PFSK-1 (cell line): ENCODE results near the gene SESN2.

Source experiments
- POLR2AphosphoS5 ChIP-seq: IDR thresholded peaks from 2 replicates; pipeline ENCODE4 v1.6.1; 2012; ENCODE audit warnings: low read depth, mild to moderate bottlenecking, control low read depth, low read length, moderate library complexity
- REST ChIP-seq, 2 experiments: IDR thresholded peaks; 2 replicates each; pipeline versions ENCODE4 v1.6.1 to v1.8.0; 2011 to 2012; ENCODE audit warnings: low read depth in 2 of 2, low read length in 2 of 2, control low read depth in 1 of 2, inconsistent platforms in 1 of 2, mild to moderate bottlenecking in 1 of 2, moderate library complexity in 1 of 2; ENCODE audit not compliant: insufficient read depth in 1 of 2
- TAF1 ChIP-seq: IDR thresholded peaks from 2 replicates; pipeline ENCODE4 v1.6.1; 2012; ENCODE audit warnings: low read length, control low read depth, borderline replicate concordance; ENCODE audit not compliant: insufficient read depth

DNA sequence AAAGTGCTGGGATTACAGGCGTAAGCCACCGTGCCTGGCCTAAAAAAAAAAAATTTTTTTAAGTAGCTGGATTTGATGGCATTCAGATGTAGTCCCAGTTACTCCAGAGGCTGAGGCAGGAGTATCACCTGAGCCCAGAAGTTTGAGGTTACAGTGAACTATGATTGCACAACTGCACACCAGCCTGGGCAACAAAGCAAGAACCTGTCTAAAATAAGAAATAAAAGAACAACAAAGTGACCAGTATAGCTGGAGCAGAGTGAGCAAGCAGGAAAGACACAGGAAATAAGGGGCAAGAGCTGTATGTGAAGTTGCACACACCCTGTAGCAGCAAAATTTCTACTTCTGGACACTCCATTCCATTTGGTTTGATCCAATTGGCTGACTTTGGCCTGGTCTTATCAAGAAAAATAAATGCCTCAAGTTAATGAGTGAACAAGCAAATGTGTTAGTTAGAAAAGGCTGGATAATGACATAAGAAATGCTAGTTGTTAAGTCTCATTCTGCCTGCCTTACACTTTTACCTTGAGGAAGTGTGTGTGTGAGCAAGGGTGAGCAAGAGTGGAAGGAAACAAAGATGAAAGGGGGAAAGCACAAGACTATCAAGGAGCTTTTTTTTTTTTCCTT is 15.5 kb upstream of the SESN2 start:
- TF ChIP-seq REST (IDR thresholded peaks at IDR 0.05; ENCODE audit: insufficient read depth in 1 of 2, low read depth in 2 of 2, low read length in 2 of 2), result no peak
- TF ChIP-seq POLR2AphosphoS5, result no peak
- no peak for TF ChIP-seq TAF1
